Esophagus muscularis mucosa (tissue), 4 donors: ENCODE results near the gene OR8B8. TPM values are rescaled to one million over a fixed set of nuclear protein-coding genes. Genes with fewer than 3 reads are reported as not detected.

ENCODE experiments used
- DNase-seq: peaks from one replicate; pipeline ENCODE4 v3.0.0-alpha.2; 2017; ENCODE audit errors: extremely low spot score
- H3K27ac ChIP-seq, 4 donors: fragments of 200-600 bp; sonication (generic); replicated peaks in 1 of 4; 1 replicate in 3 of 4; 2 replicates in 1 of 4; pipeline ENCODE4 v1.5.1; 2016 to 2019; ENCODE audit warnings: mild to moderate bottlenecking in 1 of 4
- H3K27me3 ChIP-seq, 4 donors: fragments of 200-600 bp; sonication (generic); one replicate each; pipeline versions ENCODE4 v1.5.1 to v1.6.0; 2016 to 2019
- H3K36me3 ChIP-seq, 4 donors: fragments of 200-600 bp; sonication (generic); one replicate each; pipeline ENCODE4 v1.5.1; 2016 to 2019
- H3K4me1 ChIP-seq, 4 donors: fragments of 200-600 bp; sonication (generic); one replicate each; pipeline ENCODE4 v1.5.1; 2016 to 2019
- H3K4me3 ChIP-seq, 4 donors: fragments of 200-600 bp; sonication (generic); 1 replicate in 2 of 4; 2 replicates in 2 of 4; pipeline ENCODE4 v1.5.1; 2016 to 2019; ENCODE audit warnings: mild to moderate bottlenecking in 4 of 4, moderate library complexity in 1 of 4
- H3K9me3 ChIP-seq, 4 donors: fragments of 200-600 bp; sonication (generic); 1 replicate in 3 of 4; 2 replicates in 1 of 4; pipeline ENCODE4 v1.5.1; 2016 to 2019
- CTCF ChIP-seq, 3 experiments: fragments of 200-600 bp in 2 of 3; fragments of 450-650 bp in 1 of 3; sonication (generic) in 2 of 3; IDR thresholded peaks; one replicate each; pipeline ENCODE4 v1.5.1; 2017 to 2019; ENCODE audit warnings: antibody characterized with exemption in 3 of 3, mild to moderate bottlenecking in 2 of 3, moderate library complexity in 1 of 3
- EP300 ChIP-seq: sonication (generic); formaldehyde crosslinking; IDR thresholded peaks from one replicate; pipeline ENCODE4 v1.6.1; 2017; ENCODE audit warnings: antibody characterized with exemption
- POLR2A ChIP-seq: fragments of 450-650 bp; IDR thresholded peaks from one replicate; pipeline ENCODE4 v1.6.1; 2017; ENCODE audit warnings: antibody characterized with exemption, moderate library complexity, mild to moderate bottlenecking, low read depth
- POLR2AphosphoS5 ChIP-seq, 2 donors: sonication (generic); formaldehyde crosslinking; IDR thresholded peaks; one replicate each; pipeline ENCODE4 v1.6.1; 2017; ENCODE audit warnings: antibody characterized with exemption in 2 of 2
- WGBS: methylation state at CpG from one replicate; pipeline ENCODE4 v1.1.5; 2018; 5-methylcytosine and 5-hydroxymethylcytosine counted together
- intact Hi-C: fragments of 100-400 bp; cut with DNase I; formaldehyde crosslinking; loops from one replicate; pipeline ENCODE4 v1.15.1; 2023
- total RNA-seq, 4 donors: library from RNA; depleted of rRNA; stranded (reverse); fragments of >200 nt; gene quantifications; one replicate each; pipeline versions ENCODE4 v1.1.0 to v1.2.1, GENCODE V29; 2016

The OR8B8 gene
- total RNA-seq, 4 donors from 2014 or later: not detected

GRCh38 chr11:124454552-124454951 lies 9.1 kb upstream of the OR8B8 start:
- Histone ChIP-seq H3K4me3 (no peak overlapping the region), H3K27me3 (no peaks in the 10 kb centered on the region), H3K9me3 (no peaks in the 10 kb centered on the region), H3K4me1 (no peaks in the 10 kb centered on the region), H3K36me3 (no peaks in the 10 kb centered on the region), H3K27ac (no peak overlapping the region)
- no peak for DNase-seq
- 26% methylated on average over 2 of the region's 2 CpGs for WGBS
- TF ChIP-seq POLR2A (no peak), EP300 (no peak), CTCF (IDR thresholded peaks at IDR 0.05) (no peak), POLR2AphosphoS5 (IDR thresholded peaks at IDR 0.05) (no peak)
- intact Hi-C loops: no loop called here

- H3K9me3 ChIP-seq: no peaks in the 10 kb centered on the region
- H3K27me3 ChIP-seq: peaks cover 0 to 4% (median 0%) of the 10 kb centered on the region in 4 donors
- H3K4me3 ChIP-seq: no peak overlapping the region
- no peaks in the 10 kb centered on the region for H3K36me3 ChIP-seq
- DNase-seq: no peak
- WGBS: 86% methylated on average over 1 of the region's 1 CpG
- intact Hi-C loops: no loop called here
- H3K27ac ChIP-seq: no peak overlapping the region
- no peaks in the 10 kb centered on the region for H3K4me1 ChIP-seq
- TF ChIP-seq CTCF (IDR thresholded peaks at IDR 0.05) (no peak), POLR2AphosphoS5 (IDR thresholded peaks at IDR 0.05) (no peak), POLR2A (no peak), EP300 (no peak)
Observed at GRCh38 chr11:124446916-124447315, 1.4 kb upstream of the OR8B8 start.

GRCh38 chr11:124442847-124443246 lies 2.6 kb downstream of the OR8B8 start:
- TF ChIP-seq POLR2A (no peak), EP300 (no peak), CTCF (IDR thresholded peaks at IDR 0.05) (no peak), POLR2AphosphoS5 (IDR thresholded peaks at IDR 0.05) (no peak)
- Histone ChIP-seq H3K36me3 (no peaks in the 10 kb centered on the region), H3K27me3 (peaks cover 0 to 11% (median 0%) of the 10 kb centered on the region in 4 donors), H3K4me1 (no peaks in the 10 kb centered on the region), H3K4me3 (no peak overlapping the region), H3K27ac (no peak overlapping the region), H3K9me3 (peaks cover 0 to under 1% (median 0%) of the 10 kb centered on the region in 4 donors)
- 67% methylated on average over 2 of the region's 2 CpGs for WGBS
- intact Hi-C loops: no loop called here
- DNase-seq: no peak

GRCh38 chr11:124442442-124442841 lies 3.1 kb downstream of the OR8B8 start:
- peaks cover 0 to 5% (median 0%) of the 10 kb centered on the region in 4 donors for H3K9me3 ChIP-seq
- 52% methylated on average over 6 of the region's 6 CpGs for WGBS
- TF ChIP-seq EP300 (no peak), POLR2AphosphoS5 (IDR thresholded peaks at IDR 0.05) (no peak), POLR2A (no peak), CTCF (IDR thresholded peaks at IDR 0.05) (no peak)
- no peak overlapping the region for H3K27ac ChIP-seq
- H3K4me1 ChIP-seq: no peaks in the 10 kb centered on the region
- intact Hi-C loops: no loop called here
- H3K27me3 ChIP-seq: peaks cover 0 to 13% (median 0%) of the 10 kb centered on the region in 4 donors
- H3K36me3 ChIP-seq: no peaks in the 10 kb centered on the region
- no peak for DNase-seq
- H3K4me3 ChIP-seq: no peak overlapping the region

GRCh38 chr11:124441519-124441918 lies 4.0 kb downstream of the OR8B8 start:
- intact Hi-C loops: no loop called here
- Histone ChIP-seq H3K4me3 (no peak overlapping the region), H3K9me3 (peaks cover 0 to 7% (median 0%) of the 10 kb centered on the region in 4 donors), H3K27me3 (peaks cover 0 to 13% (median 0%) of the 10 kb centered on the region in 4 donors), H3K27ac (no peak overlapping the region), H3K36me3 (no peaks in the 10 kb centered on the region), H3K4me1 (no peaks in the 10 kb centered on the region)
- 85% methylated on average over 6 of the region's 7 CpGs for WGBS
- TF ChIP-seq EP300 (no peak), POLR2A (no peak), POLR2AphosphoS5 (IDR thresholded peaks at IDR 0.05) (no peak), CTCF (IDR thresholded peaks at IDR 0.05) (no peak)
- no peak for DNase-seq
